Thoracic aorta (tissue), 2 donors: Measurements from ENCODE around the gene TMEM205. TPM values are rescaled to one million over a fixed set of nuclear protein-coding genes. Genes with fewer than 3 reads are reported as not detected.
"Not testable (repeated sequence)": the region's sequence is repeated elsewhere in the genome, so short reads cannot be mapped to it uniquely, and the experiment has no call there.

Source experiments
- ATAC-seq: fragments of 150-250 bp; one replicate; pipeline ENCODE4 v1.8.0; 2017; ENCODE audit warnings: low read depth; ENCODE audit not compliant: insufficient number of reproducible peaks, low FRiP score
- DNase-seq: peaks from one replicate; pipeline ENCODE4 v3.0.0-alpha.2; 2020; ENCODE audit warnings: low spot score
- H3K27ac ChIP-seq, 2 donors: fragments of 200-600 bp; sonication (generic); 1 replicate in 1 of 2; 2 replicates in 1 of 2; pipeline ENCODE4 v1.5.1; 2016; ENCODE audit warnings: mild to moderate bottlenecking in 2 of 2, moderate library complexity in 2 of 2
- H3K27me3 ChIP-seq: fragments of 200-600 bp; sonication (generic); replicated peaks from 2 replicates; pipeline ENCODE4 v1.6.0; 2016; ENCODE audit warnings: mild to moderate bottlenecking; ENCODE audit not compliant: insufficient read depth
- H3K36me3 ChIP-seq: fragments of 200-600 bp; sonication (generic); one replicate; pipeline ENCODE4 v1.5.1; 2016
- H3K4me1 ChIP-seq, 2 donors: fragments of 200-600 bp; sonication (generic); 1 replicate in 1 of 2; 2 replicates in 1 of 2; pipeline versions ENCODE4 v1.5.1 to v1.6.0; 2016; ENCODE audit warnings: low read depth in 2 of 2, mild to moderate bottlenecking in 1 of 2; ENCODE audit not compliant: control insufficient read depth in 1 of 2
- H3K4me3 ChIP-seq: fragments of 200-600 bp; sonication (generic); 2 replicates; pipeline ENCODE4 v1.5.1; 2016; ENCODE audit warnings: mild to moderate bottlenecking
- H3K9me3 ChIP-seq: fragments of 200-600 bp; sonication (generic); 2 replicates; pipeline ENCODE4 v1.5.1; 2016
- CTCF ChIP-seq: fragments of 200-600 bp; sonication (generic); IDR thresholded peaks from one replicate; pipeline ENCODE4 v1.5.1; 2019; ENCODE audit warnings: antibody characterized with exemption
- total RNA-seq, 2 donors: library from RNA; depleted of rRNA; stranded (reverse); fragments of >200 nt; gene quantifications; one replicate each; pipeline versions ENCODE4 v1.1.0 to v1.2.3, GENCODE V29; 2016

Gene TMEM205
- total RNA-seq, 2 donors from 2014 or later: 103 to 144 TPM

GRCh38 chr19:11342429-11342828, 3.6 kb downstream of the TMEM205 start:
- DNase-seq: no peak
- Histone ChIP-seq H3K9me3 (no peaks in the 10 kb centered on the region), H3K27ac (no peak overlapping the region), H3K27me3 (no peaks in the 10 kb centered on the region), H3K4me3 (no peak overlapping the region), H3K36me3 (peaks cover 6% of the 10 kb centered on the region), H3K4me1 (peaks cover 21 to 59% of the 10 kb centered on the region in 2 donors)
- TF ChIP-seq CTCF: no peak
- ATAC-seq: no peak

GRCh38 chr19:11340099-11340467, 6.0 kb downstream of the TMEM205 start:
- Histone ChIP-seq H3K4me1 (peaks cover 13 to 44% of the 10 kb centered on the region in 2 donors), H3K36me3 (peaks cover 18% of the 10 kb centered on the region), H3K4me3 (peak overlapping the region; percentile 75), H3K27ac (peak overlapping the region; percentile 41 to 60)
- not testable (repeated sequence) for H3K9me3 ChIP-seq, DNase-seq, H3K27me3 ChIP-seq, ATAC-seq

DNA sequence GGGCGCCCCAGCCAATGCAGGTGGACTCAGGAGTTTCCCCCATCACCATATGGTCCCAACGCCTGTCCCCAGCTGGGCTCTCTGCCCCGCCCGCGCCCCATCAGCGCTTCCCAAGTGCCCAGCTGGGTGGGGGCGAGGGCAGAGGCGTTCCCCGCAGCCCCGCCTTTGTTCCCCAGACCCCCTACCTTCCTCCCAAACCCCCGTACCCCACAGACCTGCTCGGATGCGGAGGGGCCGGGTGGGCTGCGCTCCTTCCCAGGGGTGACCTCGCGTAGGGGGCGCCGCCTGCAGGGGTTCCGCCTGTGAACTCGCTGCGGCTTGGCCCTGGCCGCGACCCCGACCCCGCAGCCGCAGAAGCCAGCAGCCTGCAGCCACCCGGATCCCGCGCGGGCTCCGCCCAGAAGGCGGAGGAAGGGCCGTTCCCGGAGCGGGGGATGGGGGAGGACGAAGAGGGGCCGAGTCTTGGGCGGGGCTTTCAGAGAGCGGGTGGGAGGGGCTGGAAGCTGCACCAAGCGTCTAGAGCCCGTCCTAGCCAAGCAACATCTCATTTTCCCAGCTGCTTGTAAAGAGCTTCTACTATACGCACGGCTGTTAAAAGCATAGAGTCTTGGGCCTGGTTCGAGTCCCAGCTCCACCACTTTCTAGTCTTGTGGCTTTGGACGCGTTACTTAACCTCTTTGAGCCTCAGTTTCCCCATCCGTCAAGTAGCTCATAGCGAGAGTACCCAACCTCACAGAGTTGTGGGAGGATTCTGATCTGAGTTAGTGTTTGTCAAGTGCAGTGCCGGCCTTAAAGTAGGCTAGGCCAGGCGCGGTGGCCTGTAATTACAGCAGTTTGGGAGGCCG, 6.6 kb downstream of the TMEM205 start, which contains the start of gene RAB3D:
RAB3D (minus strand) TSS at position 404 of the 845 bp plus-strand sequence. CDS start 2,258 bp downstream, outside the sequence.
- DNase-seq: peak; percentile 60
- Histone ChIP-seq H3K4me1 (peaks cover 8 to 38% of the 10 kb centered on the region in 2 donors), H3K36me3 (peaks cover 24% of the 10 kb centered on the region)

GRCh38 chr19:11338569-11339253, 7.4 kb downstream of the TMEM205 start:
- no peak for ATAC-seq
- peak overlapping the region; percentile 75 for H3K4me3 ChIP-seq
- no peaks in the 10 kb centered on the region for H3K9me3 ChIP-seq
- H3K4me1 ChIP-seq: peaks cover 2 to 31% of the 10 kb centered on the region in 2 donors
- DNase-seq: no peak
- no peaks in the 10 kb centered on the region for H3K27me3 ChIP-seq
- H3K27ac ChIP-seq: peak overlapping the region; percentile 60 to 63
- no peak for TF ChIP-seq CTCF
- H3K36me3 ChIP-seq: peaks cover 31% of the 10 kb centered on the region

More for the DNA sequence above, 6.6 kb downstream of the TMEM205 start, which contains the start of gene RAB3D:
- H3K27me3 ChIP-seq: no peaks in the 10 kb centered on the region
- H3K27ac ChIP-seq: peak within 1 kb of the TSS; percentile 60 to 63
- peak; percentile 62 for ATAC-seq
- peak within 1 kb of the TSS; percentile 75 for H3K4me3 ChIP-seq
- no peaks in the 10 kb centered on the region for H3K9me3 ChIP-seq
- no peak for TF ChIP-seq CTCF

DNA sequence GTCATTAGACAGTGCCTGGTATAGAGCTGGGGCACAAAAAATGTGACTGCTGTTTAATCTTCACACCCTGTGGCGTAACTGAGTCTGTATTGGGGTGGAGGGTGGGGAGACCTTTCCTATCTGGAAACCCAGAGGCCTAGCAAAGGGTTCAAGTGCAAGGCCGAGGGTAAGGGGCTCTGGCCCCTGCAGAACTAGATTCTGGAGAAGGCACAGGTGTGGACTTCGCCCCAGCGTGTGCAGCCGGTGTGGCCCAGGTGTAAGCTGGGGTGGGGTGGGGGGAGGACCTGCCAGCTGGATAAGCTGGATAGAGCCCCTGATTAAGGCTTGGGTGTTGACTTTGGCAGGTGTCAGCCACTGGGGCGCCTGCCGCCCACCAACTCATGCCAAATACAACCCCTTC, 7.9 kb downstream of the TMEM205 start:
- peak overlapping the region; percentile 23 to 63 for H3K27ac ChIP-seq
- TF ChIP-seq CTCF: no peak
- ATAC-seq: no peak
- H3K27me3 ChIP-seq: no peaks in the 10 kb centered on the region
- DNase-seq: no peak
- peaks cover 2 to 25% of the 10 kb centered on the region in 2 donors for H3K4me1 ChIP-seq
- peaks cover 37% of the 10 kb centered on the region for H3K36me3 ChIP-seq
- peak overlapping the region; percentile 75 for H3K4me3 ChIP-seq
- no peaks in the 10 kb centered on the region for H3K9me3 ChIP-seq
